ENCODE measurements around the gene PDLIM7. TPM values are rescaled to one million over a fixed set of nuclear protein-coding genes. Genes with fewer than 3 reads are reported as not detected.

PDLIM7 gene
- total and polyA plus RNA-seq, 2 of the 4 experiments (the other 2 are of a cell fraction), result 70.4 to 534 TPM

- H2AK9ac ChIP-seq (replicated peaks; ENCODE audit: low read depth, low read length, poor library complexity), result no peak overlapping the region
- H2BK20ac ChIP-seq (ENCODE audit: low read depth, low read length), result no peak overlapping the region
- H4K5ac ChIP-seq (ENCODE audit: low read depth, low read length), result no peak overlapping the region
- no peak overlapping the region for H4K91ac ChIP-seq (ENCODE audit: insufficient read depth, low read depth, low read length)
- in situ Hi-C loops (cut with MboI; ENCODE audit: low sequenced_read_pairs) (no loop called here), dilution Hi-C loops (cut with HindIII; ENCODE audit: low sequenced_read_pairs, unreplicated experiment) (no loop called here), intact Hi-C loops (cut with micrococcal nuclease) (no loop called here)
- no peak overlapping the region for H2BK120ac ChIP-seq (ENCODE audit: low read depth, low read length)
- H3K56ac ChIP-seq (ENCODE audit: extremely low read depth, insufficient read depth, low read length), result no peak overlapping the region
- POLR2A ChIA-PET (ENCODE audit: unreplicated experiment), result no interaction called here
- TF ChIP-seq NFE2L2 (IDR thresholded peaks at IDR 0.05; ENCODE audit: low read depth, low read length), result no peak
- no peak for TF ChIP-seq MAFK (IDR thresholded peaks at IDR 0.05; ENCODE audit: low read depth, low read length)
- TF ChIP-seq MXI1 (IDR thresholded peaks at IDR 0.05; ENCODE audit: borderline replicate concordance, low read depth, low read length), result no peak
- TF ChIP-seq MAZ (IDR thresholded peaks at IDR 0.05; ENCODE audit: borderline replicate concordance, low read depth, low read length), result no peak
- no peak for TF ChIP-seq BHLHE40 (IDR thresholded peaks at IDR 0.05; ENCODE audit: low read depth, low read length)
- TF ChIP-seq RFX5 (IDR thresholded peaks at IDR 0.05; ENCODE audit: low read depth, low read length), result no peak
- TF ChIP-seq FOS (IDR thresholded peaks at IDR 0.05; ENCODE audit: low read depth, low read length), result no peak
- TF ChIP-seq USF2 (IDR thresholded peaks at IDR 0.05; ENCODE audit: low read depth, low read length), result no peak
- no peak for TF ChIP-seq CTCF (conservative IDR thresholded peaks at IDR 0.05; ENCODE audit: low read depth, low read length)
- TF ChIP-seq CEBPB (IDR thresholded peaks at IDR 0.05; ENCODE audit: low read depth, low read length), result no peak
- no peak for TF ChIP-seq SMC3 (IDR thresholded peaks at IDR 0.05; ENCODE audit: low read depth, low read length)
- TF ChIP-seq RAD21 (IDR thresholded peaks at IDR 0.05; ENCODE audit: low read length), result no peak
- no peak for TF ChIP-seq ELK1 (IDR thresholded peaks at IDR 0.05; ENCODE audit: borderline replicate concordance, low read depth, low read length)
- TF ChIP-seq POLR2A (IDR thresholded peaks at IDR 0.05; ENCODE audit: low read depth, low read length), result no peak
- TF ChIP-seq RCOR1 (IDR thresholded peaks at IDR 0.05; ENCODE audit: insufficient replicate concordance, low read length), result no peak
- TF ChIP-seq CHD1 (IDR thresholded peaks at IDR 0.05; ENCODE audit: low read depth, low read length), result no peak
- no peak for ATAC-seq (ENCODE audit: low read depth)
- no peak overlapping the region for H2BK5ac ChIP-seq (ENCODE audit: low read depth, low read length, poor library complexity, severe bottlenecking)
- H3K4me1 ChIP-seq (ENCODE audit: control insufficient read depth, insufficient read depth, low read length), result peaks cover 5% of the 10 kb centered on the region
- H3K4me2 ChIP-seq (ENCODE audit: low read depth, low read length), result no peak overlapping the region
- H3K23ac ChIP-seq (ENCODE audit: low read depth, low read length), result no peak overlapping the region
- peaks cover 59% of the 10 kb centered on the region for H3K36me3 ChIP-seq (ENCODE audit: control insufficient read depth, insufficient read depth, low read length)
- no peak overlapping the region for H3K4me3 ChIP-seq (ENCODE audit: insufficient read depth, low read depth, low read length)
- no peak for DNase-seq
- no peak overlapping the region for H2AK5ac ChIP-seq (ENCODE audit: low read depth, low read length)
- H3K27ac ChIP-seq (ENCODE audit: insufficient read depth, low read length), result no peak overlapping the region
- H3K9ac ChIP-seq (ENCODE audit: low read depth, low read length), result no peak overlapping the region
- no peak overlapping the region for H4K8ac ChIP-seq (ENCODE audit: low read depth in 2 of 2, low read length in 2 of 2)
- WGBS, 2 experiments (ENCODE audit: extremely low coverage in 2 of 2, insufficient read length in 1 of 2), result 98% methylated on average over 16 of the region's 28 CpGs; no CpG with 5 or more reads in 1 of the 2 experiments
- H3K9me3 ChIP-seq (ENCODE audit: control insufficient read depth, insufficient read depth, low read length), result no peaks in the 10 kb centered on the region
- CTCF ChIA-PET, result no interaction called here
- no peak overlapping the region for H3K18ac ChIP-seq (ENCODE audit: low read depth, low read length)
- H4K20me1 ChIP-seq (ENCODE audit: insufficient read depth, low read length), result peaks cover 75% of the 10 kb centered on the region
- H3K4ac ChIP-seq (ENCODE audit: low read depth, low read length), result no peak overlapping the region
- no peak overlapping the region for H2BK15ac ChIP-seq (ENCODE audit: low read depth, low read length)
- H2AFZ ChIP-seq (replicated peaks; ENCODE audit: low read length, poor library complexity), result no peak overlapping the region
- H3K14ac ChIP-seq (replicated peaks; ENCODE audit: low read depth, low read length), result no peak overlapping the region
- H3K9me1 ChIP-seq (ENCODE audit: insufficient read depth, low read length), result no peaks in the 10 kb centered on the region
- peaks cover 11 to 31% of the 10 kb centered on the region in 2 experiments for H3K79me1 ChIP-seq (ENCODE audit: low read depth in 1 of 2, low read length in 2 of 2)
- H3K27me3 ChIP-seq (ENCODE audit: control insufficient read depth, insufficient read depth, low read length), result no peaks in the 10 kb centered on the region
- BruUV-seq (replicated peaks), result no TSS peak
Observed at GRCh38 chr5:177459819-177460628, 37.4 kb downstream of the PDLIM7 start.

Data from IMR-90 (cell line).